Measurements from ENCODE around the gene ARHGAP24. TPM values are rescaled to one million over a fixed set of nuclear protein-coding genes. Genes with fewer than 3 reads are reported as not detected.
"Not testable (repeated sequence)": the region's sequence is repeated elsewhere in the genome, so short reads cannot be mapped to it uniquely, and the experiment has no call there.

Gene ARHGAP24
- total and polyA plus RNA-seq, 2 experiments from 2014 or later = 0.21 to 0.36 TPM

DNA sequence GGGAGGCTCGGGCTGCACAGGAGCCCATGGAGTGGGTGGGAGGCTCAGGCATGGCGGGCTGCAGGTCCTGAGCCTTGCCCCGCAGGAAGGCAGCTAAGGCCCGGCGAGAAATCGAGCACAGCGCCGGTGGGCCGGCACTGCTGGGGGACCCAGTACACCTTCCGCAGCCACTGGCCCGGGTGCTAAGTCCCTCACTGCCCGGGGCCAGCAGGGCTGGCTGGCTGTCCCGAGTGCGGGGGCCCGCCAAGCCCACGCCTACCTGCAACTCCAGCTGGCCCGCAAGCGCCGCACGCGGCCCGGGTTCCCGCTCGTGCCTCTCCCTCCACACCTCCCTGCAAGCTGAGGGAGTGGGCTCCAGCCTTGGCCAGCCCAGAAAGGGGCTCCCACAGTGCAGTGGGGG is 546.7 kb downstream of the ARHGAP24 start:
- H3K36me3 Mint-ChIP-seq (ENCODE audit: low read depth); H3K4me3 ChIP-seq; H3K27me3 Mint-ChIP-seq (ENCODE audit: insufficient read depth, low read depth, poor library complexity); H3K9me3 Mint-ChIP-seq; DNase-seq (ENCODE audit: low spot score); H3K9me2 ChIP-seq (ENCODE audit: insufficient read depth); H3K79me2 ChIP-seq (replicated peaks; ENCODE audit: insufficient read depth); H2AFZ ChIP-seq; H3K27ac ChIP-seq (ENCODE audit: low read depth); H3K4me2 ChIP-seq; H3K4me1 ChIP-seq (ENCODE audit: insufficient read depth); H3K27ac Mint-ChIP-seq; ATAC-seq; H3F3A ChIP-seq (replicated peaks; ENCODE audit: low read depth); H3K4me3 Mint-ChIP-seq; H3K27me3 ChIP-seq (ENCODE audit: insufficient read depth); H3K4me1 Mint-ChIP-seq; H4K20me1 ChIP-seq (replicated peaks; ENCODE audit: insufficient read depth); H3K36me3 ChIP-seq (ENCODE audit: insufficient read depth): not testable (repeated sequence)

GRCh38 chr4:86026720-86027119 is 551.8 kb downstream of the ARHGAP24 start:
- no peak for ATAC-seq
- no peaks in the 10 kb centered on the region for H4K20me1 ChIP-seq (replicated peaks; ENCODE audit: insufficient read depth)
- H3K4me3 Mint-ChIP-seq = no peak overlapping the region
- TF ChIP-seq NANOG (IDR thresholded peaks at IDR 0.05; ENCODE audit: borderline replicate concordance) = no peak
- TF ChIP-seq EZH2 (IDR thresholded peaks at IDR 0.05; ENCODE audit: low read depth, unreplicated experiment) = no peak
- TF ChIP-seq, protein P1, sequence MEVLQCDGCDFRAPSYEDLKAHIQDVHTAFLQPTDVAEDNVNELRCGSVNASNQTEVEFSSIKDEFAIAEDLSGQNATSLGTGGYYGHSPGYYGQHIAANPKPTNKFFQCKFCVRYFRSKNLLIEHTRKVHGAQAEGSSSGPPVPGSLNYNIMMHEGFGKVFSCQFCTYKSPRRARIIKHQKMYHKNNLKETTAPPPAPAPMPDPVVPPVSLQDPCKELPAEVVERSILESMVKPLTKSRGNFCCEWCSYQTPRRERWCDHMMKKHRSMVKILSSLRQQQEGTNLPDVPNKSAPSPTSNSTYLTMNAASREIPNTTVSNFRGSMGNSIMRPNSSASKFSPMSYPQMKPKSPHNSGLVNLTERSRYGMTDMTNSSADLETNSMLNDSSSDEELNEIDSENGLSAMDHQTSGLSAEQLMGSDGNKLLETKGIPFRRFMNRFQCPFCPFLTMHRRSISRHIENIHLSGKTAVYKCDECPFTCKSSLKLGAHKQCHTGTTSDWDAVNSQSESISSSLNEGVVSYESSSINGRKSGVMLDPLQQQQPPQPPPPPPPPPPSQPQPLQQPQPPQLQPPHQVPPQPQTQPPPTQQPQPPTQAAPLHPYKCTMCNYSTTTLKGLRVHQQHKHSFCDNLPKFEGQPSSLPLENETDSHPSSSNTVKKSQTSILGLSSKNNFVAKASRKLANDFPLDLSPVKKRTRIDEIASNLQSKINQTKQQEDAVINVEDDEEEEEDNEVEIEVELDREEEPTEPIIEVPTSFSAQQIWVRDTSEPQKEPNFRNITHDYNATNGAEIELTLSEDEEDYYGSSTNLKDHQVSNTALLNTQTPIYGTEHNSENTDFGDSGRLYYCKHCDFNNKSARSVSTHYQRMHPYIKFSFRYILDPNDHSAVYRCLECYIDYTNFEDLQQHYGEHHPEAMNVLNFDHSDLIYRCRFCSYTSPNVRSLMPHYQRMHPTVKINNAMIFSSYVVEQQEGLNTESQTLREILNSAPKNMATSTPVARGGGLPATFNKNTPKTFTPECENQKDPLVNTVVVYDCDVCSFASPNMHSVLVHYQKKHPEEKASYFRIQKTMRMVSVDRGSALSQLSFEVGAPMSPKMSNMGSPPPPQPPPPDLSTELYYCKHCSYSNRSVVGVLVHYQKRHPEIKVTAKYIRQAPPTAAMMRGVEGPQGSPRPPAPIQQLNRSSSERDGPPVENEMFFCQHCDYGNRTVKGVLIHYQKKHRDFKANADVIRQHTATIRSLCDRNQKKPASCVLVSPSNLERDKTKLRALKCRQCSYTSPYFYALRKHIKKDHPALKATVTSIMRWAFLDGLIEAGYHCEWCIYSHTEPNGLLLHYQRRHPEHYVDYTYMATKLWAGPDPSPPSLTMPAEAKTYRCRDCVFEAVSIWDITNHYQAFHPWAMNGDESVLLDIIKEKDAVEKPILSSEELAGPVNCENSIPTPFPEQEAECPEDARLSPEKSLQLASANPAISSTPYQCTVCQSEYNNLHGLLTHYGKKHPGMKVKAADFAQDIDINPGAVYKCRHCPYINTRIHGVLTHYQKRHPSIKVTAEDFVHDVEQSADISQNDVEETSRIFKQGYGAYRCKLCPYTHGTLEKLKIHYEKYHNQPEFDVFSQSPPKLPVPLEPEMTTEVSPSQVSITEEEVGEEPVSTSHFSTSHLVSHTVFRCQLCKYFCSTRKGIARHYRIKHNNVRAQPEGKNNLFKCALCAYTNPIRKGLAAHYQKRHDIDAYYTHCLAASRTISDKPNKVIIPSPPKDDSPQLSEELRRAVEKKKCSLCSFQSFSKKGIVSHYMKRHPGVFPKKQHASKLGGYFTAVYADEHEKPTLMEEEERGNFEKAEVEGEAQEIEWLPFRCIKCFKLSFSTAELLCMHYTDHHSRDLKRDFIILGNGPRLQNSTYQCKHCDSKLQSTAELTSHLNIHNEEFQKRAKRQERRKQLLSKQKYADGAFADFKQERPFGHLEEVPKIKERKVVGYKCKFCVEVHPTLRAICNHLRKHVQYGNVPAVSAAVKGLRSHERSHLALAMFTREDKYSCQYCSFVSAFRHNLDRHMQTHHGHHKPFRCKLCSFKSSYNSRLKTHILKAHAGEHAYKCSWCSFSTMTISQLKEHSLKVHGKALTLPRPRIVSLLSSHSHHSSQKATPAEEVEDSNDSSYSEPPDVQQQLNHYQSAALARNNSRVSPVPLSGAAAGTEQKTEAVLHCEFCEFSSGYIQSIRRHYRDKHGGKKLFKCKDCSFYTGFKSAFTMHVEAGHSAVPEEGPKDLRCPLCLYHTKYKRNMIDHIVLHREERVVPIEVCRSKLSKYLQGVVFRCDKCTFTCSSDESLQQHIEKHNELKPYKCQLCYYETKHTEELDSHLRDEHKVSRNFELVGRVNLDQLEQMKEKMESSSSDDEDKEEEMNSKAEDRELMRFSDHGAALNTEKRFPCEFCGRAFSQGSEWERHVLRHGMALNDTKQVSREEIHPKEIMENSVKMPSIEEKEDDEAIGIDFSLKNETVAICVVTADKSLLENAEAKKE (CRISPR knock-in tag; IDR thresholded peaks at IDR 0.05) = no peak
- no peak for TF ChIP-seq ZNF331 (CRISPR knock-in tag; IDR thresholded peaks at IDR 0.05; ENCODE audit: low read depth)
- TF ChIP-seq CREB1 (CRISPR knock-in tag; IDR thresholded peaks at IDR 0.05; ENCODE audit: low read depth) = no peak
- no peak for TF ChIP-seq ZNF114 (CRISPR knock-in tag; IDR thresholded peaks at IDR 0.05)
- TF ChIP-seq, protein P2, sequence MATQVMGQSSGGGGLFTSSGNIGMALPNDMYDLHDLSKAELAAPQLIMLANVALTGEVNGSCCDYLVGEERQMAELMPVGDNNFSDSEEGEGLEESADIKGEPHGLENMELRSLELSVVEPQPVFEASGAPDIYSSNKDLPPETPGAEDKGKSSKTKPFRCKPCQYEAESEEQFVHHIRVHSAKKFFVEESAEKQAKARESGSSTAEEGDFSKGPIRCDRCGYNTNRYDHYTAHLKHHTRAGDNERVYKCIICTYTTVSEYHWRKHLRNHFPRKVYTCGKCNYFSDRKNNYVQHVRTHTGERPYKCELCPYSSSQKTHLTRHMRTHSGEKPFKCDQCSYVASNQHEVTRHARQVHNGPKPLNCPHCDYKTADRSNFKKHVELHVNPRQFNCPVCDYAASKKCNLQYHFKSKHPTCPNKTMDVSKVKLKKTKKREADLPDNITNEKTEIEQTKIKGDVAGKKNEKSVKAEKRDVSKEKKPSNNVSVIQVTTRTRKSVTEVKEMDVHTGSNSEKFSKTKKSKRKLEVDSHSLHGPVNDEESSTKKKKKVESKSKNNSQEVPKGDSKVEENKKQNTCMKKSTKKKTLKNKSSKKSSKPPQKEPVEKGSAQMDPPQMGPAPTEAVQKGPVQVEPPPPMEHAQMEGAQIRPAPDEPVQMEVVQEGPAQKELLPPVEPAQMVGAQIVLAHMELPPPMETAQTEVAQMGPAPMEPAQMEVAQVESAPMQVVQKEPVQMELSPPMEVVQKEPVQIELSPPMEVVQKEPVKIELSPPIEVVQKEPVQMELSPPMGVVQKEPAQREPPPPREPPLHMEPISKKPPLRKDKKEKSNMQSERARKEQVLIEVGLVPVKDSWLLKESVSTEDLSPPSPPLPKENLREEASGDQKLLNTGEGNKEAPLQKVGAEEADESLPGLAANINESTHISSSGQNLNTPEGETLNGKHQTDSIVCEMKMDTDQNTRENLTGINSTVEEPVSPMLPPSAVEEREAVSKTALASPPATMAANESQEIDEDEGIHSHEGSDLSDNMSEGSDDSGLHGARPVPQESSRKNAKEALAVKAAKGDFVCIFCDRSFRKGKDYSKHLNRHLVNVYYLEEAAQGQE (IDR thresholded peaks at IDR 0.05; ENCODE audit: unreplicated experiment) = no peak
- no peak for TF ChIP-seq EZH2phosphoT487 (IDR thresholded peaks at IDR 0.05; ENCODE audit: unreplicated experiment)
- TF ChIP-seq CTCF (conservative IDR thresholded peaks at IDR 0.05; ENCODE audit: low read depth in 2 of 2) = no peak
- TF ChIP-seq ETS1 (IDR thresholded peaks at IDR 0.05) = no peak

More at GRCh38 chr4:86026720-86027119, 551.8 kb downstream of the ARHGAP24 start:
- Histone ChIP-seq H2AFZ (no peak overlapping the region), H3K4me3 (no peak overlapping the region), H3K4me1 (ENCODE audit: insufficient read depth) (no peaks in the 10 kb centered on the region), H3K4me2 (no peak overlapping the region), H3K9me2 (ENCODE audit: insufficient read depth) (no peaks in the 10 kb centered on the region), H3K36me3 (ENCODE audit: insufficient read depth) (no peaks in the 10 kb centered on the region), H3K27me3 (ENCODE audit: insufficient read depth) (no peaks in the 10 kb centered on the region), H3K27ac (ENCODE audit: low read depth) (no peak overlapping the region), H3F3A (replicated peaks; ENCODE audit: low read depth) (no peaks in the 10 kb centered on the region), H3K79me2 (replicated peaks; ENCODE audit: insufficient read depth) (no peaks in the 10 kb centered on the region)
- no peak for DNase-seq (ENCODE audit: low spot score)
- peaks cover 2% of the 10 kb centered on the region; the same call in 1 of the 3 replicates for H3K4me1 Mint-ChIP-seq
- no peaks in the 10 kb centered on the region for H3K9me3 Mint-ChIP-seq
- H3K36me3 Mint-ChIP-seq (ENCODE audit: low read depth) = no peaks in the 10 kb centered on the region
- H3K27me3 Mint-ChIP-seq (ENCODE audit: insufficient read depth, low read depth, poor library complexity) = no peaks in the 10 kb centered on the region
- 0 out of 2 replicates have a peak overlapping the region, but pooled peaks have one; percentile 66 for H3K27ac Mint-ChIP-seq
